DMS53 (cell line): ENCODE results near the gene EGR2.

Source experiments
- DNase-seq: peaks from one replicate; lab custom pipeline; 2025; lab: John Stamatoyannopoulos, UW

The EGR2 gene

DNA sequence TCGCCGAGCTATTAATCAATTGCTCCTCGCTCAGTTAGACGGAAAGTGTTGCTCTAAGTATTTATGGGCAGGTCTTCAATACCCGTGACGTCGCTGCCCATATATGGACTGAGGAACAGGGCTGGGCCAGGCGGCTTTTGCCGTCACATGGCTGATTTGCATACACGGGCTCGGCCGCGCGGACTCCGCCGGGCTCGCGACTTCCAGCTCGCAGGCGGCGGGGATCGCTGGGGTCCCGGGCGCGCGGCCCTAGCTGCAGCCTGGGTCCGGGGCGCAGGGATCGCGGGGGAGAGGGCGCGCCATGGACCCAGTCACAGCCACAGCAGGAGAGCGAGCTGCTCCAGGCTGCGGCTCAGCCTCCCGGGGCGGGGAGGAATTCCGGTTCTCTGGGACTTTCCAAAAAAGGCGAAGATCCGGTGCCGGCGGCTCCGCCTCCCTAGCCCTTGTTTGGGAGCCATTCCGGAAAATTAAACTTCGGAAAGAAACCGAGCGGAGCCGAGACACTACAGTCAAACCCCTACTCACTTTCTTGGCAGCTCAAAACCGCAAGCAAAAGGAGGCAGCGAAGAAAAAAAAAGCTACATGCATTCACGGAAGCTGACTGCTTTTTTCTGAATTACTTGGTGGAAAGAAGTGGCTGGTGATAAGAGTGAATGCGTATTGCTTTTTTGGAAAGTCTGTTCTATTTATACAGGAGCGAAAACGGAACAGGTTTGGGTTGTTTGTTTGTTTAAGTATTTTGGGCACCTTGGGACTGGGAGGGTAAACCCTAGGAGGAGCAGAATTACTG is at the start of gene EGR2:
Gene EGR2 (minus strand): TSS at position 36 of the 790 bp plus-strand sequence. CDS start 337 bp downstream, outside the sequence.
- peak; percentile 96 for DNase-seq

DNA sequence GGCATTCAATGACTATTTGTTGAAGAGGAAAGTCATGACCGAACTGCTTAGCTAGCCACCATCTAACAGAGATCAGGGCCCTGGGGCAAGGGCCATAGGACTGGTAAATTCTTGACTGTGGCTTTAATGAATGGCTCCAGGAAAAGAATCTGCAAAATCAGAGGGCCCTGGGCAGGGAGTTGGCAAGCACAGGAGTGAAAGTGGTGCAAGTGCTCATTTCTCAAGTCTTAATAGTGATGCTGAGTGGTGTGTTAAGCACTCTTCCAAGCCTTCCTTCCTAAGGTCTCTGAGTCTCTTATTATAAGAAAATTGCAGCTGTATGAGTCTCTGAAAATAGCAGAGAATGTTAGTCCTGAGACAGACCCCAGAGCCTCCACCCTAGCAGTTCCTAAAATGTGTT is 46.3 kb upstream of the EGR2 start:
- no peak for DNase-seq

DNA sequence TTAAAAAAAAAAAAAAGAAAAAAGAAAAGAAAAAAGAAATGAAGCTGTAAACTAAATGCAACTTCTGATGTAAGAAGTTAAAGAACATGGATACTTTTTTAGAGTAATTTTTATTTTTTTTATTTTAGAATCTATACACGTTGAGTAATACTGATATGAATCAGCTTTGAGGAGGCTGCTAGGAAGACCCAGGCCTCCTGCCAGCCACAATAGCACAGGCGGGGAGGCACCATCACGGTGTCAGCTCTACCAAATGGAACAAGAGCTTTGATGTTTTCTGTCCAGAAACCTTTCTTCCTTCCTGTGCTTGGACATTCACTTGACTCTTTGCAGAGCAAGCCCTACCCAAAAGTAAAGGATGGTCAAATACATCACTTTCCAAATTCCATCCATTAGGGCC is 45.3 kb upstream of the EGR2 start:
- DNase-seq: no peak

DNA sequence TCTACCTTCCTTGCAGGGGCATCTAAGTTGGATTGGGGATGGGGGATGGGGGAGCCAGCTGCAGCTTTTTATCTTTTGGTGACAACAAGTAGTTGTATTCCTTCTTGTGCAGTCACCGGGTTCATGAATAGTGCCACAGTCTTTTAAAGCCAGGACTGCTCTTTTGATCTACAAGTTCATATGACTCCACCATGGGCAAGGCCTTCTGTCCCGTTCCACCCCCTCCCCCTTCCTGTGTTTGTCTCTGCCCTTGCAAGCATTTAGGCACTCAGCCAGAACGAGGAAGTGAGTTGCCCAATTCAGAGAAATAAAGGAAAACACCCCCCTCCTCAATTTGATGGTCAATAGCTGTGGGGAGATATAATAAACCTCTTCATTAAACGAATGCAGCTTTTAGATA is 44.8 kb upstream of the EGR2 start:
- peak; percentile 24 for DNase-seq

GRCh38 chr10:62858364-62858763 is 42.2 kb upstream of the EGR2 start:
- DNase-seq: no peak

DNA sequence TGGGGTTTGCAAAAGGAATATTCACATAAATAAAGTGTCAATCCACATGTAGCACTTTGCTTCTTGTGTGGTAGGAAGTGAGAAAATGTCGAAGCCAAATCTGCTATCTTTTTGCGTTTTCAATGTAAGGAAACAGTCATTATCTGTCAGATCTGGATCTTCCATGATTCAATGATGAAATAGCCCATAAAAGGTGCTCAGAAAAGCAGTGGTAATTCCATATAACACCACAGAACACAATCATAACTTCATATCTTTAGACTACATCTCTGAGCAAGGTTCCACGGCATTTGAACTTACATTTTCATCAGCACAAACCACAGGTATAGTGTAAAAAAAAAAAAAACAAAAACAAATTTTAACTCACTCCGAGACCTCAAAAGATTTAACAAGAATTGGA is 39.9 kb upstream of the EGR2 start:
- no peak for DNase-seq

DNA sequence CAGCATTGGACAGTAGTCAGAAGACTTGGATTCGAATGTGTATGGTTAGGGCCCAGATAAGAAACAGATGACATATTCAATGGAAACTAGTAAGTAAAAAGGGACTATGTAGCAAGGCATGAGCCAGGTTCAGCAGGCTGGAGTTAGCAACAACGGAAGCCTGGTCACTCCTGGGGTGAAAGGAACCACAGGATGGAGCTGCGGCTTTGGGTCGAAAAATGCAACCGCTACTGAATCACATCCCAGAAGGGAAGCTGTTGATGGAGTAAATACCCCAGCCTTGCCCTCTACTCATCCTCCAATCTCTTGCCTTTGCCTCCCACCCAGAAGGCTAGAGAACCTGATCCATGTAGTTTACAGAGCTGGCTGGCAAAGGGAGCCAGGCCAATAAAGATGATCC is 37.5 kb upstream of the EGR2 start:
- DNase-seq: no peak

- DNase-seq: no peak
Measured at GRCh38 chr10:62852961-62853702, 37.0 kb upstream of the EGR2 start.

GRCh38 chr10:62851442-62851841 is 35.3 kb upstream of the EGR2 start:
- peak; percentile 58 for DNase-seq

- no peak for DNase-seq
Measured at GRCh38 chr10:62850646-62851045, 34.5 kb upstream of the EGR2 start.

- DNase-seq: no peak
Measured at GRCh38 chr10:62847433-62847832, 31.3 kb upstream of the EGR2 start.

GRCh38 chr10:62844280-62845011 is 28.3 kb upstream of the EGR2 start:
- no peak for DNase-seq

- no peak for DNase-seq
Measured at GRCh38 chr10:62843600-62843999, 27.4 kb upstream of the EGR2 start.

DNA sequence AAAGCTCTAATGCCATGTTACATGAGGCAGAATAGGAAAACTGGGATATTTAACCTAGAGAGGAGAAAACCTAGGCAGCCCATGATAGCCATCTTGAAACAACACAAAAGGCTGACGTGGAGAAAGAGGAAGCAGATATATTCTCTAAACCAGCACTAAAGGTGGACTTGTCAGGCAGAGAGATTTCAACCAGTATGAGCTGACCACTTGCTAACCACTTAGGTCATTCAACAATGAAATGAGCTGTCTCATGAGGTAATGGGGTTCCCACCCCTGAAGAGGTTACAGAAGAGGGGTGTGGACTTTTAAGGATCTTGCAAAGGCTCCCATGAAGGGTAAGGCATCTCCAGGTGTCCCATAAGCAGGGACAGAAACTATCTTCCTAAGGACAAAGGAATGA is 26.8 kb upstream of the EGR2 start:
- DNase-seq: no peak

- DNase-seq: no peak
Measured at GRCh38 chr10:62839590-62839989, 23.4 kb upstream of the EGR2 start.

- DNase-seq: no peak
Measured at GRCh38 chr10:62831346-62831745, 15.2 kb upstream of the EGR2 start.

- no peak for DNase-seq
Measured at GRCh38 chr10:62830679-62831078, 14.5 kb upstream of the EGR2 start.

- no peak for DNase-seq
Measured at GRCh38 chr10:62829622-62830021, 13.5 kb upstream of the EGR2 start.

GRCh38 chr10:62826273-62826672 is 10.1 kb upstream of the EGR2 start:
- no peak for DNase-seq

- no peak for DNase-seq
Measured at GRCh38 chr10:62820586-62820985, 4.4 kb upstream of the EGR2 start.

- DNase-seq: peak; percentile 39
Measured at GRCh38 chr10:62819141-62819920, 3.2 kb upstream of the EGR2 start.

DNA sequence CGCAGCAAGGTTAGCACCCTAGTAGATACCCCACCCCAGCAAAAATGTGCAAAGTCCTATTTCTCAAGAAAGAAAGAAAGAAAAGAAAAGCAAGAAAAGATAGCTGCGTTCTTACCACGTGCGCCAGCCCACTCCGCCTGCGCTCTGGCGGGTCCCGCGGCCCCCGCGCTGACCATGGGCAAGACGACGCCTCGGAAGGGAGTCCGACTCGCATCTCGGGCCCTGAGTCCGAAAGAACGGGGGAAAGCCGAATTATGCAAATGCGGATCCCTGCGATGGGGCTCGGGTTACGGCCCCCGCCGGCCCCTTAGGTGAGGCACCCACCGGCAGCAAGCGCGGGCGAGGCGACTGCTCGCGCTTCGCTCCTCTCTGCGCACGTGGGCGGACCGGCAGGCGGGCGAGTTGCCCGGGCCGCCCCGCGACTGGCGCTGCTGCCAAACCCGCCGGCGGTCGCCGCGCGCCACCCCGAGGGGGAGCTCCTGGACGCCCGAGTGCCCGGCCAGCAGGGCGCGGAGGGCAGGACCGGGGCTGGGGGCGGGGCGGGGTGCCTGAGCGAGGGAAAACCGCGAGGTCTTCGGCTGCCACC is 2.4 kb upstream of the EGR2 start:
- DNase-seq: peak; percentile 80
